Panc1 (cell line): ENCODE data around the gene EGR4. TPM values are rescaled to one million over a fixed set of nuclear protein-coding genes. Genes with fewer than 3 reads are reported as not detected.
"Not testable (repeated sequence)": the region's sequence is repeated elsewhere in the genome, so short reads cannot be mapped to it uniquely, and the experiment has no call there.

ENCODE experiments used
- ATAC-seq: fragments of 200-7000 bp; cut with Tn5 transposase; 2 replicates; pipeline ENCODE4 v1.9.1; 2020; ENCODE audit warnings: mild to moderate bottlenecking, moderate library complexity
- BruUV-seq: library from RNA; stranded (reverse); fragments of 400-500 nt; replicated peaks from 2 replicates; lab custom pipeline; 2021; lab: Mats Ljungman, UMichigan
- CTCF ChIA-PET: fragments of 300-600 bp; sonication (Branson Sonifier 250); formaldehyde crosslinking; loops from one replicate; lab custom pipeline; 2022; ENCODE audit warnings: antibody characterized with exemption; lab: Charles Lee
- POLR2A ChIA-PET: fragments of 300-600 bp; sonication (Branson Sonifier 250); formaldehyde crosslinking; loops from one replicate; lab custom pipeline; 2022; ENCODE audit warnings: antibody characterized with exemption; lab: Charles Lee
- DNase-seq: peaks from one replicate; pipeline ENCODE4 v3.0.0-alpha.2; 2010; ENCODE audit warnings: low read depth, low spot score
- H3K27ac ChIP-seq: 2 replicates; pipeline ENCODE4 v1.5.1; 2011; ENCODE audit warnings: mild to moderate bottlenecking, low read length, inconsistent platforms
- H3K27me3 ChIP-seq: fragments of 200-500 bp; sonication (Bioruptor generic); 2 replicates; pipeline ENCODE4 v1.6.0; 2014; ENCODE audit warnings: low read length, inconsistent platforms; ENCODE audit not compliant: control insufficient read depth, insufficient read depth
- H3K36me3 ChIP-seq: fragments of 200-500 bp; sonication (Bioruptor generic); 2 replicates; pipeline ENCODE4 v1.5.1; 2014; ENCODE audit warnings: inconsistent platforms, mild to moderate bottlenecking, low read length, moderate library complexity; ENCODE audit not compliant: control insufficient read depth, insufficient read depth
- H3K4me1 ChIP-seq: 2 replicates; pipeline ENCODE4 v1.5.1; 2011; ENCODE audit warnings: inconsistent platforms, mild to moderate bottlenecking, low read length, moderate library complexity; ENCODE audit not compliant: control insufficient read depth, insufficient read depth
- H3K4me3 ChIP-seq, 2 experiments: 2 replicates each; pipeline ENCODE4 v1.5.1; 2011 to 2012; ENCODE audit warnings: low read depth in 2 of 2, low read length in 2 of 2, mild to moderate bottlenecking in 2 of 2, inconsistent platforms in 1 of 2, moderate library complexity in 1 of 2
- H3K9me3 ChIP-seq: fragments of 200-500 bp; sonication (Bioruptor generic); 2 replicates; pipeline ENCODE4 v1.5.1; 2014; ENCODE audit warnings: low read depth, mild to moderate bottlenecking, inconsistent platforms, low read length, moderate library complexity; ENCODE audit not compliant: control insufficient read depth, insufficient read depth
- POLR2AphosphoS5 ChIP-seq: IDR thresholded peaks from 2 replicates; pipeline ENCODE4 v1.6.1; 2012; ENCODE audit warnings: mild to moderate bottlenecking, low read depth, low read length, moderate library complexity
- SIN3A ChIP-seq: IDR thresholded peaks from 2 replicates; pipeline ENCODE4 v1.6.1; 2012; ENCODE audit warnings: low read depth, mild to moderate bottlenecking, low read length, moderate library complexity, borderline replicate concordance; ENCODE audit not compliant: insufficient read depth
- TCF7L2 ChIP-seq: IDR thresholded peaks from 2 replicates; pipeline ENCODE4 v1.6.1; 2011; ENCODE audit warnings: mild to moderate bottlenecking, low read depth, low read length, inconsistent platforms
- in situ Hi-C: cut with HindIII; loops from 2 replicates; pipeline ENCODE4 v1.10.0; 2016; ENCODE audit warnings: low sequenced_read_pairs, low pct_unique_long_range_greater_than_20kb
- intact Hi-C: fragments of 100-400 bp; cut with micrococcal nuclease; formaldehyde crosslinking; loops from one replicate; pipeline ENCODE4 v1.10.0; 2022; ENCODE audit not compliant: unreplicated experiment
- total RNA-seq: library from RNA; stranded (reverse); gene quantifications from one replicate; pipeline ENCODE4 v1.2.1, GENCODE V29; 2021; ENCODE audit not compliant: unreplicated experiment
- TF ChIP-seq, protein P1 (sequence below): fragments of 450-650 bp; IDR thresholded peaks from 2 replicates; pipeline ENCODE4 v1.5.1; 2017; ENCODE audit warnings: mild to moderate bottlenecking
- TF ChIP-seq, protein P2 (sequence below), 2 experiments: IDR thresholded peaks; 2 replicates each; pipeline ENCODE4 v1.6.1; 2011 to 2012; ENCODE audit warnings: low read depth in 2 of 2, control low read depth in 1 of 2, low read length in 1 of 2, mild to moderate bottlenecking in 1 of 2, moderate library complexity in 1 of 2; ENCODE audit not compliant: insufficient read depth in 1 of 2

The EGR4 gene
- total RNA-seq, 1 experiment from 2014 or later, result 0.08 TPM

DNA sequence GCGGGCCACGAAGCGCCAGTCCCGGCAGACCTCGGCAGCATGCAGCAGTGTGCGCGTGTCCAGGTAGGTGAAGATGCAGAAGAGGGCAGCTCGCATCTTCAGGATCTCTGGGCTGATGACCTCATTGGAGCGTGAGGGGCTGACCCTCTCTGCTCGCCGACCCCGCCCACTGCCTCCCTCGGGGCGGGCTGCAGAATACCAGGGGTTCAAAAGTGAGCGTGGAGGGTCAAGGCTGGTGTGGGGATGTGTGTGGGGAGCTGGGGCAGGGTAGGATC is 29.1 kb downstream of the EGR4 start:
- BruUV-seq, result no TSS peak
- no peaks in the 10 kb centered on the region for H3K4me1 ChIP-seq
- no peak overlapping the region for H3K4me3 ChIP-seq
- in situ Hi-C loops (no loop called here), intact Hi-C loops (no loop called here)
- H3K27ac ChIP-seq, result no peak overlapping the region
- no peaks in the 10 kb centered on the region for H3K9me3 ChIP-seq
- H3K36me3 ChIP-seq, result no peaks in the 10 kb centered on the region; the same call in 1 of the 2 replicates
- ChIA-PET CTCF (no interaction called here), POLR2A (no interaction called here)
- TF ChIP-seq TCF7L2 (no peak), POLR2AphosphoS5 (no peak), SIN3A (no peak)
- TF ChIP-seq, protein P1, sequence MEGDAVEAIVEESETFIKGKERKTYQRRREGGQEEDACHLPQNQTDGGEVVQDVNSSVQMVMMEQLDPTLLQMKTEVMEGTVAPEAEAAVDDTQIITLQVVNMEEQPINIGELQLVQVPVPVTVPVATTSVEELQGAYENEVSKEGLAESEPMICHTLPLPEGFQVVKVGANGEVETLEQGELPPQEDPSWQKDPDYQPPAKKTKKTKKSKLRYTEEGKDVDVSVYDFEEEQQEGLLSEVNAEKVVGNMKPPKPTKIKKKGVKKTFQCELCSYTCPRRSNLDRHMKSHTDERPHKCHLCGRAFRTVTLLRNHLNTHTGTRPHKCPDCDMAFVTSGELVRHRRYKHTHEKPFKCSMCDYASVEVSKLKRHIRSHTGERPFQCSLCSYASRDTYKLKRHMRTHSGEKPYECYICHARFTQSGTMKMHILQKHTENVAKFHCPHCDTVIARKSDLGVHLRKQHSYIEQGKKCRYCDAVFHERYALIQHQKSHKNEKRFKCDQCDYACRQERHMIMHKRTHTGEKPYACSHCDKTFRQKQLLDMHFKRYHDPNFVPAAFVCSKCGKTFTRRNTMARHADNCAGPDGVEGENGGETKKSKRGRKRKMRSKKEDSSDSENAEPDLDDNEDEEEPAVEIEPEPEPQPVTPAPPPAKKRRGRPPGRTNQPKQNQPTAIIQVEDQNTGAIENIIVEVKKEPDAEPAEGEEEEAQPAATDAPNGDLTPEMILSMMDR, result no peak
- TF ChIP-seq, protein P2, sequence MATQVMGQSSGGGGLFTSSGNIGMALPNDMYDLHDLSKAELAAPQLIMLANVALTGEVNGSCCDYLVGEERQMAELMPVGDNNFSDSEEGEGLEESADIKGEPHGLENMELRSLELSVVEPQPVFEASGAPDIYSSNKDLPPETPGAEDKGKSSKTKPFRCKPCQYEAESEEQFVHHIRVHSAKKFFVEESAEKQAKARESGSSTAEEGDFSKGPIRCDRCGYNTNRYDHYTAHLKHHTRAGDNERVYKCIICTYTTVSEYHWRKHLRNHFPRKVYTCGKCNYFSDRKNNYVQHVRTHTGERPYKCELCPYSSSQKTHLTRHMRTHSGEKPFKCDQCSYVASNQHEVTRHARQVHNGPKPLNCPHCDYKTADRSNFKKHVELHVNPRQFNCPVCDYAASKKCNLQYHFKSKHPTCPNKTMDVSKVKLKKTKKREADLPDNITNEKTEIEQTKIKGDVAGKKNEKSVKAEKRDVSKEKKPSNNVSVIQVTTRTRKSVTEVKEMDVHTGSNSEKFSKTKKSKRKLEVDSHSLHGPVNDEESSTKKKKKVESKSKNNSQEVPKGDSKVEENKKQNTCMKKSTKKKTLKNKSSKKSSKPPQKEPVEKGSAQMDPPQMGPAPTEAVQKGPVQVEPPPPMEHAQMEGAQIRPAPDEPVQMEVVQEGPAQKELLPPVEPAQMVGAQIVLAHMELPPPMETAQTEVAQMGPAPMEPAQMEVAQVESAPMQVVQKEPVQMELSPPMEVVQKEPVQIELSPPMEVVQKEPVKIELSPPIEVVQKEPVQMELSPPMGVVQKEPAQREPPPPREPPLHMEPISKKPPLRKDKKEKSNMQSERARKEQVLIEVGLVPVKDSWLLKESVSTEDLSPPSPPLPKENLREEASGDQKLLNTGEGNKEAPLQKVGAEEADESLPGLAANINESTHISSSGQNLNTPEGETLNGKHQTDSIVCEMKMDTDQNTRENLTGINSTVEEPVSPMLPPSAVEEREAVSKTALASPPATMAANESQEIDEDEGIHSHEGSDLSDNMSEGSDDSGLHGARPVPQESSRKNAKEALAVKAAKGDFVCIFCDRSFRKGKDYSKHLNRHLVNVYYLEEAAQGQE (IDR thresholded peaks at IDR 0.05; ENCODE audit: insufficient read depth in 1 of 2, low read depth in 2 of 2, low read length in 1 of 2), result no peak
- DNase-seq, result no peak
- no peaks in the 10 kb centered on the region for H3K27me3 ChIP-seq
- ATAC-seq, result no peak

DNA sequence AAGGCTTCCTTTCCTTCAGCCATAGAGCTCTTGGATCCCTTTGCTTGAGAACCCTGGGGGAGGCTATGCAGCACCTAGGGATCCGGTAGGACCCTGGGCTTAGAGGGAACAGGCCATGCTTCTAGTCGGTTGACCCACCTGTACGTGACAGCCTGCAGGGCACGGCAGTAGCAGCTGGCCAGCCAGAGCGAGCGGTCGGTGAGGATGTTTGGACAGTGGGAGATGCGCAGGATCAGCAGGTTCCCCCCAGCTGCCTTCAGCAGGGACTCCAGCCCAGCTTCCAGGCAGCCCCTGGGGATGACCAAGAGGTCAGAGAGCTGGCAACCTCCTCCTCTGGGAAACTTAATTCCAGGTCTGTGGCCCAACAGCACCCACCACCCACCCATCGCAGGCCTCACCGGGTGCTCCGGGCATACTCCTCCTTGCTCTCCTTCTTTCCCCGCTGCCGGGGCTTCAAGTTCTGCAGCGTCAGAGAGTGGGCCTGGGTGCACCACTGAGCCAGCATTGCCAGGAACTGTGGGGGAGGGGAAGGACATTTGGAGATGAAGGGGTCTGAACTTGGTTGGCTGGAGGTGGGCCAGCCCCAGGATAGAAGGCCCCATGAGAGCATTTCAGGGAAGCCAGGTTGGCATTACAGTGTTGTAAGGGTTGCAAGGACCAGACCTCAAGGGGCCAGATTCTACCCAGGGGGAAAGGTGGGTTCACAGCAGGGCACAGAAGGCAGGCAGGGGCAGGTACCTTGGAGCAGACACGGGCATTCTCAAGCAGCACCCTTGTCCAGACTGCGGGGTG is 29.6 kb downstream of the EGR4 start:
- Histone ChIP-seq H3K4me3 (no peak overlapping the region), H3K9me3 (no peaks in the 10 kb centered on the region), H3K4me1 (no peaks in the 10 kb centered on the region), H3K27me3 (no peaks in the 10 kb centered on the region), H3K36me3 (no peaks in the 10 kb centered on the region; the same call in 1 of the 2 replicates), H3K27ac (no peak overlapping the region)
- ChIA-PET POLR2A (interaction anchor here (1.1 kb wide), 1 partner anchor 473 kb away, joined by 5 read pairs; the partner anchor contains the start of gene TPRKB), CTCF (no interaction called here)
- no peak for DNase-seq
- ATAC-seq, result no peak
- intact Hi-C loops (no loop called here), in situ Hi-C loops (no loop called here)
- BruUV-seq, result no TSS peak
- no peak for TF ChIP-seq TCF7L2

DNA sequence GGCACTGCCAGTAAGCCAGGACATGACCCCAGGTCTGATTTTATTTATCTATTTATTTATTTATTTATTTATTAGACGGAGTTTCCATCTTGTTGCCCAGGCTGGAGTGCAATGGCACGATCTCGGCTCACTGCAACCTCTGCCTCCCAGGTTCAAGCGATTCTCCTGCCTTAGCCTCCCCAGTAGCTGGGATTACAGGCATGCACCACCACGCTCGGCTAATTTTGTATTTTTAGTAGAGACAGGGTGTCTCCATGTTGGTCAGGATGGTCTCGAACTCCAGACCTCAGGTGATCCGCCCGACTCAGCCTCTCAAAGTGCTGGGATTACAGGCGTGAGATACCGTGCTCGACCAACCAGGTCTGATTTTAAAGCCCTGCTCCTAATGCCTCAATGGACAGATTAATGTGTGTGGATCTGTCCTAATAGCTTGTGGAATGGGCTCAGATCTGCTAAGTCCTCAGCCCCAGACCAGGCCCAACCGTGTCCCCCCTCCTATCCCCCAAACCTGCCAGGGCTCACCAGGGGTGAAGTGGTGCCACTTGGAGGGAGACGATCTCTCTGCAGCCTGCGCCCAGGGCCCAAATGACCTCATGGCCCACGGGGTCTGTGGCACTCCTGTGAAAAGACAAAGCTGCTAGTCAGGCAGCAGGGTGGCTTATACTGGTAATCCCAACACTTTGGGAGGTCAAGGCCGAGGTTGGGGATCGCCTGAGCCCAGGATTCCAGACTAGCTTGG is 30.5 kb downstream of the EGR4 start:
- BruUV-seq, in situ Hi-C loops, H3K36me3 ChIP-seq, DNase-seq, H3K27ac ChIP-seq, H3K27me3 ChIP-seq, H3K9me3 ChIP-seq, ATAC-seq, H3K4me1 ChIP-seq, H3K4me3 ChIP-seq, intact Hi-C loops: not testable (repeated sequence)
- POLR2A ChIA-PET, result interaction anchor here (1.1 kb wide), 1 partner anchor 474 kb away, joined by 5 read pairs; the partner anchor contains the start of gene TPRKB
- CTCF ChIA-PET, result interaction anchor here (0.6 kb wide), 1 partner anchor 217 kb away, joined by 6 read pairs; no protein-coding TSS in a partner anchor
